MM.1S (cell line): ENCODE data around the gene POLR2E.

Source experiments
- DNase-seq: peaks from one replicate; pipeline ENCODE4 v3.0.0-alpha.2; 2015
- H2AFZ ChIP-seq: fragments of 300-600 bp; sonication (generic); 2 replicates; pipeline ENCODE4 v1.6.0; 2016; ENCODE audit warnings: antibody characterized with exemption, low read length
- H3F3A ChIP-seq: fragments of 300-600 bp; sonication (generic); 2 replicates; pipeline ENCODE4 v1.6.1; 2016; ENCODE audit warnings: mild to moderate bottlenecking, antibody characterized with exemption, low read length, moderate library complexity, mixed read lengths; ENCODE audit not compliant: insufficient read depth
- H3K27ac ChIP-seq: fragments of 300-600 bp; sonication (generic); 2 replicates; pipeline ENCODE4 v1.5.1; 2016; ENCODE audit warnings: mild to moderate bottlenecking, low read length
- H3K27me3 ChIP-seq: fragments of 300-600 bp; sonication (generic); replicated peaks from 2 replicates; pipeline ENCODE4 v1.6.0; 2016; ENCODE audit warnings: low read length; ENCODE audit not compliant: insufficient read depth
- H3K36me3 ChIP-seq: fragments of 300-600 bp; sonication (generic); replicated peaks from 2 replicates; pipeline ENCODE4 v1.6.1; 2016; ENCODE audit warnings: mild to moderate bottlenecking, low read length, mixed read lengths; ENCODE audit not compliant: insufficient read depth
- H3K4me1 ChIP-seq: fragments of 300-600 bp; sonication (generic); 2 replicates; pipeline ENCODE4 v1.6.1; 2016; ENCODE audit warnings: low read length, mixed read lengths
- H3K4me2 ChIP-seq: fragments of 300-600 bp; sonication (generic); 2 replicates; pipeline ENCODE4 v1.6.0; 2016; ENCODE audit warnings: low read depth, low read length
- H3K4me3 ChIP-seq: fragments of 300-600 bp; sonication (generic); 2 replicates; pipeline ENCODE4 v1.5.1; 2016; ENCODE audit warnings: low read length, mixed read lengths
- H3K79me2 ChIP-seq: fragments of 300-600 bp; sonication (generic); 2 replicates; pipeline ENCODE4 v1.6.1; 2016; ENCODE audit warnings: mixed run types, low read length, mixed read lengths
- H3K9ac ChIP-seq: fragments of 300-600 bp; sonication (generic); 2 replicates; pipeline ENCODE4 v1.6.1; 2016; ENCODE audit warnings: low read length, mixed read lengths
- H3K9me2 ChIP-seq: fragments of 300-600 bp; sonication (generic); replicated peaks from 2 replicates; pipeline ENCODE4 v1.6.1; 2016; ENCODE audit warnings: mild to moderate bottlenecking, low read length, mixed read lengths; ENCODE audit not compliant: insufficient read depth
- H3K9me3 ChIP-seq: fragments of 300-600 bp; sonication (generic); replicated peaks from 2 replicates; pipeline ENCODE4 v1.6.1; 2016; ENCODE audit warnings: mild to moderate bottlenecking, low read length, mixed read lengths; ENCODE audit not compliant: insufficient read depth
- H4K20me1 ChIP-seq: fragments of 300-600 bp; sonication (generic); 2 replicates; pipeline ENCODE4 v1.6.1; 2016; ENCODE audit warnings: mild to moderate bottlenecking, low read length, moderate library complexity, mixed read lengths; ENCODE audit not compliant: insufficient read depth
- CTCF ChIP-seq: fragments of 300-600 bp; sonication (generic); IDR thresholded peaks from 2 replicates; pipeline ENCODE4 v1.5.1; 2016; ENCODE audit warnings: antibody characterized with exemption, low read length, mixed read lengths
- EZH2 ChIP-seq: fragments of 300-600 bp; sonication (generic); optimal IDR thresholded peaks from 2 replicates; pipeline ENCODE3; 2017; ENCODE audit warnings: low read depth, mild to moderate bottlenecking, antibody characterized with exemption, low read length, mixed read lengths
- EZH2phosphoT487 ChIP-seq: fragments of 300-600 bp; sonication (generic); IDR thresholded peaks from 2 replicates; pipeline ENCODE4 v1.6.1; 2018; ENCODE audit warnings: antibody characterized with exemption, low read length

Gene POLR2E

GRCh38 chr19:1067341-1067957 is 27.7 kb downstream of the POLR2E start:
- TF ChIP-seq CTCF (no peak), EZH2 (no peak), EZH2phosphoT487 (no peak)
- H3K9me3 ChIP-seq: no peaks in the 10 kb centered on the region
- H3K36me3 ChIP-seq: 0 out of 2 replicates have a peak, but pooled peaks cover 6% of the 10 kb centered on the region
- H3K79me2 ChIP-seq: peaks cover 56% of the 10 kb centered on the region
- H4K20me1 ChIP-seq: 0 out of 2 replicates have a peak, but pooled peaks cover 4% of the 10 kb centered on the region
- DNase-seq: no peak
- peak overlapping the region; percentile 80 for H3K27ac ChIP-seq
- peak overlapping the region; percentile 17; the same call in 1 of the 2 replicates for H2AFZ ChIP-seq
- peak overlapping the region; percentile 83 for H3K9ac ChIP-seq
- H3K4me1 ChIP-seq: peaks cover 22% of the 10 kb centered on the region
- peak overlapping the region; percentile 98 for H3K4me3 ChIP-seq
- H3F3A ChIP-seq: peaks cover 67% of the 10 kb centered on the region
- H3K27me3 ChIP-seq: no peaks in the 10 kb centered on the region
- peak overlapping the region; percentile 99 for H3K4me2 ChIP-seq
- no peaks in the 10 kb centered on the region for H3K9me2 ChIP-seq

- TF ChIP-seq EZH2phosphoT487 (no peak), CTCF (no peak), EZH2 (no peak)
These were observed 28.3 kb downstream of the POLR2E start, which contains the start of gene ARHGAP45 for GRCh38 chr19:1066748-1067340. ARHGAP45 (plus strand) TSS chr19:1067167; CDS start chr19:1067406, 239 bp downstream.

GRCh38 chr19:1066251-1066747 is 28.9 kb downstream of the POLR2E start:
- peak overlapping the region; percentile 83 for H3K9ac ChIP-seq
- no peaks in the 10 kb centered on the region for H3K27me3 ChIP-seq
- peak overlapping the region; percentile 58; the same call in 1 of the 2 replicates for H2AFZ ChIP-seq
- no peak overlapping the region for H3K27ac ChIP-seq
- no peaks in the 10 kb centered on the region for H4K20me1 ChIP-seq
- H3K79me2 ChIP-seq: peaks cover 46% of the 10 kb centered on the region
- H3K4me3 ChIP-seq: peak overlapping the region; percentile 98
- DNase-seq: no peak
- H3K9me2 ChIP-seq: no peaks in the 10 kb centered on the region
- peaks cover 60% of the 10 kb centered on the region for H3F3A ChIP-seq
- no peaks in the 10 kb centered on the region for H3K9me3 ChIP-seq
- peaks cover 22% of the 10 kb centered on the region for H3K4me1 ChIP-seq
- peak overlapping the region; percentile 99 for H3K4me2 ChIP-seq
- H3K36me3 ChIP-seq: 0 out of 2 replicates have a peak, but pooled peaks cover 4% of the 10 kb centered on the region
- TF ChIP-seq EZH2 (no peak), CTCF (no peak), EZH2phosphoT487 (no peak)

More at GRCh38 chr19:1066748-1067340, 28.3 kb downstream of the POLR2E start, which contains the start of gene ARHGAP45:
- peak; percentile 89 for DNase-seq
- peaks cover 22% of the 10 kb centered on the region for H3K4me1 ChIP-seq
- H3K9me3 ChIP-seq: no peaks in the 10 kb centered on the region
- no peaks in the 10 kb centered on the region for H4K20me1 ChIP-seq
- peaks cover 61% of the 10 kb centered on the region for H3F3A ChIP-seq
- peak within 1 kb of the TSS; percentile 83 for H3K9ac ChIP-seq
- peak within 1 kb of the TSS; percentile 58 for H2AFZ ChIP-seq
- 0 out of 2 replicates have a peak, but pooled peaks cover 4% of the 10 kb centered on the region for H3K36me3 ChIP-seq
- peaks cover 50% of the 10 kb centered on the region for H3K79me2 ChIP-seq
- peak within 1 kb of the TSS; percentile 98 for H3K4me3 ChIP-seq
- H3K27ac ChIP-seq: peak within 1 kb of the TSS; percentile 80
- H3K27me3 ChIP-seq: no peaks in the 10 kb centered on the region
- peak within 1 kb of the TSS; percentile 99 for H3K4me2 ChIP-seq
- H3K9me2 ChIP-seq: no peaks in the 10 kb centered on the region
